ENCODE measurements around the gene DNM2. TPM values are rescaled to one million over a fixed set of nuclear protein-coding genes. Genes with fewer than 3 reads are reported as not detected.

DNM2 gene
- total RNA-seq, 1 donor from 2014 or later = 102 TPM

GRCh38 chr19:10717054-10717355 is 874 bp upstream of the DNM2 start:
- peaks cover 2% of the 10 kb centered on the region for H3K36me3 ChIP-seq (ENCODE audit: control insufficient read depth, insufficient read depth, low read length)
- DNase-seq (ENCODE audit: low read depth) = no peak
- TF ChIP-seq, protein P1, sequence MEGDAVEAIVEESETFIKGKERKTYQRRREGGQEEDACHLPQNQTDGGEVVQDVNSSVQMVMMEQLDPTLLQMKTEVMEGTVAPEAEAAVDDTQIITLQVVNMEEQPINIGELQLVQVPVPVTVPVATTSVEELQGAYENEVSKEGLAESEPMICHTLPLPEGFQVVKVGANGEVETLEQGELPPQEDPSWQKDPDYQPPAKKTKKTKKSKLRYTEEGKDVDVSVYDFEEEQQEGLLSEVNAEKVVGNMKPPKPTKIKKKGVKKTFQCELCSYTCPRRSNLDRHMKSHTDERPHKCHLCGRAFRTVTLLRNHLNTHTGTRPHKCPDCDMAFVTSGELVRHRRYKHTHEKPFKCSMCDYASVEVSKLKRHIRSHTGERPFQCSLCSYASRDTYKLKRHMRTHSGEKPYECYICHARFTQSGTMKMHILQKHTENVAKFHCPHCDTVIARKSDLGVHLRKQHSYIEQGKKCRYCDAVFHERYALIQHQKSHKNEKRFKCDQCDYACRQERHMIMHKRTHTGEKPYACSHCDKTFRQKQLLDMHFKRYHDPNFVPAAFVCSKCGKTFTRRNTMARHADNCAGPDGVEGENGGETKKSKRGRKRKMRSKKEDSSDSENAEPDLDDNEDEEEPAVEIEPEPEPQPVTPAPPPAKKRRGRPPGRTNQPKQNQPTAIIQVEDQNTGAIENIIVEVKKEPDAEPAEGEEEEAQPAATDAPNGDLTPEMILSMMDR (IDR thresholded peaks at IDR 0.05; ENCODE audit: insufficient read depth, low read length, poor library complexity, severe bottlenecking) = no peak
- no peaks in the 10 kb centered on the region for H3K27me3 ChIP-seq (ENCODE audit: control insufficient read depth, insufficient read depth, low read length)
- H3K4me3 ChIP-seq (ENCODE audit: low read depth, low read length) = no peak overlapping the region

GRCh38 chr19:10718205-10719196 is 622 bp downstream of the DNM2 start:
- TF ChIP-seq, protein P1 (IDR thresholded peaks at IDR 0.05; ENCODE audit: insufficient read depth, low read length, poor library complexity, severe bottlenecking) = no peak
- peak overlapping the region; percentile 83 for H3K4me3 ChIP-seq (ENCODE audit: low read depth, low read length)
- no peak for DNase-seq (ENCODE audit: low read depth)

DNA sequence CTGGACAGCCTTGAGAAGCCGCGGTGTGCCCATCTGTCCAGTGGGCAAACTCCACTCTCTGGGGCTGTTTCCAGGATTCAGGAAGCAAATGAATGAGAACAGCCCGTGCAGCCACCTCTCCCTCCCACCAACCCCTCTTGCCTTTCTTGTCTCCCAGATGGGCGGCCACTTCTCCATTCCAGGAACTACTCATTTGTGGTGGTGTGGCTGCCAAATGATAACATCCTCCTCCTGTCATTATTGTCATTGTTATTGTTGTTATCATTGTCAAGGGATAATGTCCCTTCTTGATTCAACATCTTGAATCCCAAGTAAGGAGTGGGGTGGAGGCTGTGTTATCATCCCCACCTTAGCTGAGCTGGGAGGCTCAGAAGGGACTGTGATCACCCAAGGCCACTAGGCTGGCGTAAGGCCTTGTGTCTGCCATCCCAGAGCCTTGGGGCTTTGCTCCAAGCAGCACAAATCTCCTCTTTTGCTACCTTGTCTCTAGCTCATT is 1.6 kb downstream of the DNM2 start:
- peaks cover 2% of the 10 kb centered on the region for H3K36me3 ChIP-seq (ENCODE audit: control insufficient read depth, insufficient read depth, low read length)
- TF ChIP-seq, protein P1 (IDR thresholded peaks at IDR 0.05; ENCODE audit: insufficient read depth, low read length, poor library complexity, severe bottlenecking) = no peak

More at GRCh38 chr19:10718205-10719196, 622 bp downstream of the DNM2 start:
- Histone ChIP-seq H3K36me3 (ENCODE audit: control insufficient read depth, insufficient read depth, low read length) (peaks cover 2% of the 10 kb centered on the region), H3K27me3 (ENCODE audit: control insufficient read depth, insufficient read depth, low read length) (no peaks in the 10 kb centered on the region)

GRCh38 chr19:10720607-10721125 is 2.8 kb downstream of the DNM2 start:
- TF ChIP-seq, protein P1 (IDR thresholded peaks at IDR 0.05; ENCODE audit: insufficient read depth, low read length, poor library complexity, severe bottlenecking) = no peak
- Histone ChIP-seq H3K36me3 (ENCODE audit: control insufficient read depth, insufficient read depth, low read length) (peaks cover 4% of the 10 kb centered on the region), H3K27me3 (ENCODE audit: control insufficient read depth, insufficient read depth, low read length) (no peaks in the 10 kb centered on the region), H3K4me3 (ENCODE audit: low read depth, low read length) (no peak overlapping the region)
- no peak for DNase-seq (ENCODE audit: low read depth)

More for the DNA sequence above, 1.6 kb downstream of the DNM2 start:
- H3K27me3 ChIP-seq (ENCODE audit: control insufficient read depth, insufficient read depth, low read length) = no peaks in the 10 kb centered on the region
- no peak for DNase-seq (ENCODE audit: low read depth)
- H3K4me3 ChIP-seq (ENCODE audit: low read depth, low read length) = peak overlapping the region; percentile 83

- H3K4me3 ChIP-seq (ENCODE audit: low read depth, low read length) = no peak overlapping the region
- DNase-seq (ENCODE audit: low read depth) = no peak
- no peaks in the 10 kb centered on the region for H3K27me3 ChIP-seq (ENCODE audit: control insufficient read depth, insufficient read depth, low read length)
- H3K36me3 ChIP-seq (ENCODE audit: control insufficient read depth, insufficient read depth, low read length) = peaks cover 4% of the 10 kb centered on the region
- TF ChIP-seq, protein P1 (IDR thresholded peaks at IDR 0.05; ENCODE audit: insufficient read depth, low read length, poor library complexity, severe bottlenecking) = no peak
These were observed 5.7 kb downstream of the DNM2 start for GRCh38 chr19:10723591-10723990.

All from kidney epithelial cell (primary cell).